Sigmoid colon (tissue), 7 donors: ENCODE data around the gene SLC2A13. TPM values are rescaled to one million over a fixed set of nuclear protein-coding genes. Genes with fewer than 3 reads are reported as not detected.

Experiments
- DNase-seq: peaks from one replicate; pipeline ENCODE4 v3.0.0-alpha.2; 2019
- H3K27ac ChIP-seq, 4 donors: fragments of 200-600 bp; sonication (generic); one replicate each; pipeline ENCODE4 v1.5.1; 2016 to 2019; ENCODE audit warnings: mild to moderate bottlenecking in 1 of 4
- H3K27me3 ChIP-seq, 3 donors: fragments of 200-600 bp; sonication (generic); one replicate each; pipeline ENCODE4 v1.5.1; 2019; ENCODE audit warnings: mild to moderate bottlenecking in 1 of 3
- H3K36me3 ChIP-seq, 4 donors: fragments of 200-600 bp; sonication (generic); one replicate each; pipeline ENCODE4 v1.5.1; 2016 to 2019
- H3K4me1 ChIP-seq, 4 donors: fragments of 200-600 bp; sonication (generic); one replicate each; pipeline ENCODE4 v1.5.1; 2017 to 2019
- H3K4me3 ChIP-seq, 4 donors: fragments of 200-600 bp; sonication (generic); one replicate each; pipeline ENCODE4 v1.5.1; 2017 to 2019; ENCODE audit warnings: mild to moderate bottlenecking in 2 of 4, moderate library complexity in 1 of 4
- H3K9me3 ChIP-seq, 4 donors: fragments of 200-600 bp in 3 of 4; sonication (generic) in 3 of 4; one replicate each; pipeline versions ENCODE4 v1.5.1 to v1.6.1; 2013 to 2019
- EP300 ChIP-seq, 4 donors: sonication (generic); formaldehyde crosslinking; IDR thresholded peaks; one replicate each; pipeline ENCODE4 v1.6.1; 2017; ENCODE audit warnings: antibody characterized with exemption in 4 of 4
- POLR2A ChIP-seq, 2 donors: fragments of 450-650 bp; IDR thresholded peaks; one replicate each; pipeline ENCODE4 v1.6.1; 2016; ENCODE audit warnings: antibody characterized with exemption in 2 of 2, mild to moderate bottlenecking in 2 of 2, moderate library complexity in 2 of 2
- POLR2AphosphoS5 ChIP-seq, 4 donors: sonication (generic); formaldehyde crosslinking; IDR thresholded peaks; one replicate each; pipeline ENCODE4 v1.6.1; 2017; ENCODE audit warnings: antibody characterized with exemption in 4 of 4
- WGBS, 2 donors: extraction: QIAGEN DNeasy Blood & Tissue Kit; methylation state at CpG; one replicate each; pipeline ENCODE4 v1.1.7; 2013; 5-methylcytosine and 5-hydroxymethylcytosine counted together
- intact Hi-C: fragments of 100-400 bp; cut with DNase I; formaldehyde crosslinking; loops from one replicate; pipeline ENCODE4 v1.15.1; 2023
- polyA plus RNA-seq, 3 donors: library from polyadenylated mRNA; stranded (reverse); fragments of 200-250 nt; gene quantifications; one replicate each; pipeline ENCODE4 v1.2.3, GENCODE V29; 2013
- total RNA-seq, 4 donors: library from RNA; depleted of rRNA; stranded (reverse); fragments of >200 nt; gene quantifications; one replicate each; pipeline ENCODE4 v1.1.0, GENCODE V29; 2016
- TF ChIP-seq, protein P1 (sequence below), 4 experiments: fragments of 450-650 bp in 3 of 4; fragments of 200-600 bp in 1 of 4; IDR thresholded peaks; one replicate each; pipeline ENCODE4 v1.5.1; 2016 to 2019; ENCODE audit warnings: antibody characterized with exemption in 4 of 4, mild to moderate bottlenecking in 3 of 4, moderate library complexity in 2 of 4
- donor health status: healthy with polysubstance abuse.
- donor health status: Bipolar disorder and iron deficiency.
- donor health status: healthy.

The SLC2A13 gene
- total RNA-seq = 10 to 100 TPM; 20.2 to 32.3 (median 29.7) TPM
- 1 to 10 TPM; 1.8 to 5.6 (median 2.8) TPM for polyA plus RNA-seq

DNA sequence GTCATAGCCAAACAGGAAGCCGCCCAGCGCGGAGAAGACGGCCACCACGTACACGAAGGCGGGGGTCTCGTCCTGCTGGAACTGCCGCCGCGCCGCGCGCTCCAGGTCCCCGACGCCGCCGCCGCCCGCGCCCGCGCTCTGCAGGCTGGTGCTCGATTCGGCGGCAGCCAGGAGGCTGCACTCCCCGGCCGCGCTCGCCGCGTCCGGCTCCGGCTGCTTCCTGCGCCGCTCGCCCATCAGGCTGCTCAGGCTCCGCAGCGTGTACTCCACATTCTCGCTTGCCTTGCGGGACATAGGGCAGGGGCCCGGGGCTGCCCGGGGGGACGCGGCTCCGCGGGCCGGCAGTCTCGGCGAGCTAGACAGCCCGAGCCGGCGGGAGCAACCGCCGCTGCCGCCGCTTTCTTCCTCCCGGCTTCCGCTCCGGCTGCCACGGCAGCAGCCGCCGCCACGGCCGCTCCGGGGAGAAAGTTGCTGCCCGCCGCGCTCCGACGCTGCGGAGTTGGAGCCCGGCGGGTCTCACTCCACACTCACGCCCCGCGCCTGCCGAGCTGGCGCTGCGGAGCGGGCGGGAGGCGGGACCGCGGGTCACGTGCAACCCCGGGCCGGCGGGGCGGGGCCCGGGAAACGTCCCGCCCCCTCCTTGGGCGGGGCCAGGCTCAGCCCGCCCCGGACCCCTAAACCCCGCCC is at the start of gene SLC2A13:
Gene SLC2A13 (minus strand): TSS at position 567 of the 687 bp plus-strand sequence. CDS start 273 bp downstream, at position 294.
- TF ChIP-seq EP300 (IDR thresholded peaks at IDR 0.05) = no peak
- peak; percentile 70 to 90 (median 82) for TF ChIP-seq POLR2AphosphoS5 (IDR thresholded peaks at IDR 0.05)
- TF ChIP-seq, protein P1, sequence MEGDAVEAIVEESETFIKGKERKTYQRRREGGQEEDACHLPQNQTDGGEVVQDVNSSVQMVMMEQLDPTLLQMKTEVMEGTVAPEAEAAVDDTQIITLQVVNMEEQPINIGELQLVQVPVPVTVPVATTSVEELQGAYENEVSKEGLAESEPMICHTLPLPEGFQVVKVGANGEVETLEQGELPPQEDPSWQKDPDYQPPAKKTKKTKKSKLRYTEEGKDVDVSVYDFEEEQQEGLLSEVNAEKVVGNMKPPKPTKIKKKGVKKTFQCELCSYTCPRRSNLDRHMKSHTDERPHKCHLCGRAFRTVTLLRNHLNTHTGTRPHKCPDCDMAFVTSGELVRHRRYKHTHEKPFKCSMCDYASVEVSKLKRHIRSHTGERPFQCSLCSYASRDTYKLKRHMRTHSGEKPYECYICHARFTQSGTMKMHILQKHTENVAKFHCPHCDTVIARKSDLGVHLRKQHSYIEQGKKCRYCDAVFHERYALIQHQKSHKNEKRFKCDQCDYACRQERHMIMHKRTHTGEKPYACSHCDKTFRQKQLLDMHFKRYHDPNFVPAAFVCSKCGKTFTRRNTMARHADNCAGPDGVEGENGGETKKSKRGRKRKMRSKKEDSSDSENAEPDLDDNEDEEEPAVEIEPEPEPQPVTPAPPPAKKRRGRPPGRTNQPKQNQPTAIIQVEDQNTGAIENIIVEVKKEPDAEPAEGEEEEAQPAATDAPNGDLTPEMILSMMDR (IDR thresholded peaks at IDR 0.05) = no peak
- TF ChIP-seq POLR2A (IDR thresholded peaks at IDR 0.05) = no peak
- H3K4me1 ChIP-seq = peaks cover 0 to 40% (median 34%) of the 10 kb centered on the region in 4 donors
- H3K27ac ChIP-seq = peak within 1 kb of the TSS; percentile 83 to 95 (median 91)
- DNase-seq = peak; percentile 86
- peak within 1 kb of the TSS; percentile 80 to 100 (median 94) for H3K4me3 ChIP-seq
- no peaks in the 10 kb centered on the region for H3K27me3 ChIP-seq
- no peaks in the 10 kb centered on the region for H3K9me3 ChIP-seq
- H3K36me3 ChIP-seq = no peaks in the 10 kb centered on the region
- intact Hi-C loops = loop anchor here (1.0 to 10.0 kb wide), 4 partner anchors 53 to 661 kb away; partner anchors contain the start of gene KIF21A
- 0% methylated on average over 97 of the region's 97 CpGs for WGBS, 2 donors

DNA sequence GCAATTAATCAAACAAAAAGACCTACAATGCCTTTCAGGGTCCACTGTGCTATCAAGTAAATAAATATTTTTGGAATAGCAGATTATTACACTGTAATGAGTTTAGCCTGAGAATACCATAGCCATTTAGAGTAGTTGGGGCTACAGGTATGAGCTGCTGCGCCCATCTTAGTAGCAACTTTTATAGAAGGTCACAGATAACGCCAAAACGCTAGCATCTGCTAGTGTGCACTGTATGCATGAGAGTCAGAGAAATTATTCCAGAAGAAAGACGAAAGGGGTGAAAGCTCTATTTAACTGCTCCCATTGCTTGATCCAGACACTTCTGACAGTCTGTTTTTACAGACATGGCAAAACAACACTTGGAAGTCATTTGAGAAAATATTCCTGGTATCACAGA is 48.5 kb upstream of the SLC2A13 start:
- WGBS, 2 donors = 75 to 89% methylated on average over 4 of the region's 4 CpGs
- DNase-seq = no peak
- Histone ChIP-seq H3K4me1 (no peaks in the 10 kb centered on the region), H3K27me3 (no peaks in the 10 kb centered on the region), H3K27ac (no peak overlapping the region), H3K4me3 (no peak overlapping the region), H3K9me3 (no peaks in the 10 kb centered on the region), H3K36me3 (no peaks in the 10 kb centered on the region)
- intact Hi-C loops = loop anchor here (5.0 kb wide), 1 partner anchor 158 kb away; no protein-coding TSS in a partner anchor
- no peak for TF ChIP-seq POLR2AphosphoS5 (IDR thresholded peaks at IDR 0.05)
- TF ChIP-seq, protein P1 (IDR thresholded peaks at IDR 0.05) = no peak
- TF ChIP-seq EP300 (IDR thresholded peaks at IDR 0.05) = no peak
- TF ChIP-seq POLR2A (IDR thresholded peaks at IDR 0.05) = no peak

GRCh38 chr12:40153432-40153831 is 47.6 kb upstream of the SLC2A13 start:
- Histone ChIP-seq H3K36me3 (no peaks in the 10 kb centered on the region), H3K27ac (no peak overlapping the region), H3K27me3 (no peaks in the 10 kb centered on the region), H3K9me3 (no peaks in the 10 kb centered on the region), H3K4me1 (no peaks in the 10 kb centered on the region), H3K4me3 (no peak overlapping the region)
- intact Hi-C loops = loop anchor here (2.0 to 5.0 kb wide), 2 partner anchors 71 to 159 kb away; partner anchors contain the start of gene LRRK2
- no peak for DNase-seq
- TF ChIP-seq, protein P1 (IDR thresholded peaks at IDR 0.05) = no peak
- TF ChIP-seq POLR2A (IDR thresholded peaks at IDR 0.05) (no peak), EP300 (IDR thresholded peaks at IDR 0.05) (no peak), POLR2AphosphoS5 (IDR thresholded peaks at IDR 0.05) (no peak)

- DNase-seq = peak; percentile 68
- intact Hi-C loops = loop anchor here (2.0 to 5.0 kb wide), 2 partner anchors 72 to 159 kb away; partner anchors contain the start of gene LRRK2
- Histone ChIP-seq H3K27me3 (no peaks in the 10 kb centered on the region), H3K27ac (no peak overlapping the region), H3K4me1 (no peaks in the 10 kb centered on the region), H3K4me3 (no peak overlapping the region), H3K36me3 (no peaks in the 10 kb centered on the region), H3K9me3 (no peaks in the 10 kb centered on the region)
- no peak for TF ChIP-seq POLR2AphosphoS5 (IDR thresholded peaks at IDR 0.05)
- TF ChIP-seq EP300 (IDR thresholded peaks at IDR 0.05) = no peak
- TF ChIP-seq POLR2A (IDR thresholded peaks at IDR 0.05) = no peak
- TF ChIP-seq, protein P1 (IDR thresholded peaks at IDR 0.05) = peak in 3 of 4 experiments; percentile 53 to 88 (median 67)
- 24 to 37% methylated on average over 4 of the region's 4 CpGs for WGBS, 2 donors
These were observed 47.0 kb upstream of the SLC2A13 start for GRCh38 chr12:40152783-40153383.
